GM19438 (cell line): ENCODE measurements around the gene TERB1.

ENCODE experiments used
- ATAC-seq: cut with Tn5 transposase; IDR thresholded peaks from one replicate; pipeline ENCODE4 v1.9.1; 2021; ENCODE audit warnings: low read depth; ENCODE audit not compliant: unreplicated experiment

TERB1 gene

GRCh38 chr16:66751303-66751991, 49.9 kb downstream of the TERB1 start, which contains the start of gene DYNC1LI2:
DYNC1LI2 (minus strand) TSS chr16:66751609; CDS start chr16:66751591, 18 bp downstream.
- peak; percentile 75 for ATAC-seq

GRCh38 chr16:66751053-66751302, 50.4 kb downstream of the TERB1 start:
- ATAC-seq = peak; percentile 3

GRCh38 chr16:66750279-66751052, 50.9 kb downstream of the TERB1 start:
- peak; percentile 3 for ATAC-seq

- ATAC-seq = no peak
These were observed 54.7 kb downstream of the TERB1 start for GRCh38 chr16:66746682-66747081.

- no peak for ATAC-seq
These were observed 55.3 kb downstream of the TERB1 start for GRCh38 chr16:66746048-66746447.

GRCh38 chr16:66741950-66742808, 59.2 kb downstream of the TERB1 start:
- ATAC-seq = no peak

GRCh38 chr16:66741169-66741900, 60.0 kb downstream of the TERB1 start:
- ATAC-seq = no peak

GRCh38 chr16:66740533-66740932, 60.9 kb downstream of the TERB1 start:
- no peak for ATAC-seq

- ATAC-seq = no peak
These were observed 61.4 kb downstream of the TERB1 start for GRCh38 chr16:66740010-66740409.

GRCh38 chr16:66735891-66736290, 65.5 kb downstream of the TERB1 start:
- ATAC-seq = no peak

GRCh38 chr16:66731101-66731500, 70.3 kb downstream of the TERB1 start:
- no peak for ATAC-seq

GRCh38 chr16:66728804-66729203, 72.6 kb downstream of the TERB1 start:
- no peak for ATAC-seq

GRCh38 chr16:66728117-66728787, 73.1 kb downstream of the TERB1 start:
- ATAC-seq = no peak

- ATAC-seq = no peak
These were observed 80.6 kb downstream of the TERB1 start for GRCh38 chr16:66720766-66721165.

GRCh38 chr16:66719246-66719645, 82.1 kb downstream of the TERB1 start:
- ATAC-seq = no peak

GRCh38 chr16:66717776-66718175, 83.6 kb downstream of the TERB1 start:
- no peak for ATAC-seq

- ATAC-seq = no peak
These were observed 84.2 kb downstream of the TERB1 start for GRCh38 chr16:66717112-66717675.

GRCh38 chr16:66714654-66715307, 86.6 kb downstream of the TERB1 start:
- ATAC-seq = no peak

- no peak for ATAC-seq
These were observed 87.3 kb downstream of the TERB1 start for GRCh38 chr16:66714062-66714461.
